ENCODE measurements around the gene RDH5. TPM values are rescaled to one million over a fixed set of nuclear protein-coding genes. Genes with fewer than 3 reads are reported as not detected.

Gene RDH5
- total and polyA plus RNA-seq, 12 donors: 1.9 to 41.4 (median 5.3) TPM

- H3K36me3 ChIP-seq (replicated peaks in 1 of 2): no peaks in the 10 kb centered on the region
- no peaks in the 10 kb centered on the region for H3K27me3 ChIP-seq
- H3K9me3 ChIP-seq (replicated peaks in 1 of 3): no peaks in the 10 kb centered on the region
- DNase-seq: peak in 1 of 7 donors; percentile 44
- no peak overlapping the region for H3K27ac ChIP-seq
- peaks cover 6 to 11% of the 10 kb centered on the region in 2 donors for H3K4me1 ChIP-seq (replicated peaks in 1 of 2)
- 45 to 61% (median 49%) methylated on average over 3 of the region's 3 CpGs for WGBS, 4 donors
- no peak overlapping the region for H3K4me3 ChIP-seq
- intact Hi-C loops (cut with DNase I): loop anchor here in 1 of 2 donors (5.0 kb wide), 1 partner anchor 201 kb away; no protein-coding TSS in a partner anchor
- TF ChIP-seq POLR2A (IDR thresholded peaks at IDR 0.05) (no peak), CTCF (IDR thresholded peaks at IDR 0.05) (no peak)
These were observed 15.9 kb downstream of the RDH5 start for GRCh38 chr12:55736076-55736475.

GRCh38 chr12:55736780-55737580 lies 16.8 kb downstream of the RDH5 start:
- WGBS, 4 donors: 17 to 31% (median 28%) methylated on average over 6 of the region's 6 CpGs
- intact Hi-C loops (cut with DNase I): loop anchor here in 1 of 2 donors (5.0 kb wide), 1 partner anchor 200 kb away; no protein-coding TSS in a partner anchor
- Histone ChIP-seq H3K36me3 (replicated peaks in 1 of 2) (no peaks in the 10 kb centered on the region), H3K9me3 (replicated peaks in 1 of 3) (no peaks in the 10 kb centered on the region), H3K27me3 (no peaks in the 10 kb centered on the region), H3K4me3 (no peak overlapping the region), H3K4me1 (replicated peaks in 1 of 2) (peaks cover 6 to 11% of the 10 kb centered on the region in 2 donors), H3K27ac (peak overlapping the region in 2 of 5 donors; percentile 8 to 81)
- TF ChIP-seq CTCF (IDR thresholded peaks at IDR 0.05) (peak; percentile 45 to 86 (median 76)), POLR2A (IDR thresholded peaks at IDR 0.05) (no peak)
- peak; percentile 59 to 87 (median 75) for DNase-seq

- H3K4me1 ChIP-seq (replicated peaks in 1 of 2): peaks cover 6 to 11% of the 10 kb centered on the region in 2 donors
- TF ChIP-seq CTCF (IDR thresholded peaks at IDR 0.05) (no peak), POLR2A (IDR thresholded peaks at IDR 0.05) (no peak)
- DNase-seq: peak in 1 of 7 donors; percentile 47
- no peaks in the 10 kb centered on the region for H3K36me3 ChIP-seq (replicated peaks in 1 of 2)
- H3K4me3 ChIP-seq: peak overlapping the region in 1 of 4 donors; percentile 71
- intact Hi-C loops (cut with DNase I): loop anchor here in 1 of 2 donors (5.0 kb wide), 1 partner anchor 200 kb away; no protein-coding TSS in a partner anchor
- H3K27me3 ChIP-seq: no peaks in the 10 kb centered on the region
- H3K27ac ChIP-seq: peak overlapping the region in 4 of 5 donors; percentile 62 to 81 (median 72)
- no peaks in the 10 kb centered on the region for H3K9me3 ChIP-seq (replicated peaks in 1 of 3)
- whole genome bisulfite sequencing, 4 donors: 7 to 16% (median 11%) methylated on average over 4 of the region's 4 CpGs
These were observed 17.5 kb downstream of the RDH5 start for GRCh38 chr12:55737581-55738122.

Measured in adrenal gland (tissue), 12 donors.